NK-92 (cell line): ENCODE data around the gene SLC66A1.

Experiments used
- DNase-seq: peaks from one replicate; lab custom pipeline; 2025; ENCODE audit not compliant: unreplicated experiment; lab: John Stamatoyannopoulos, UW

SLC66A1 gene

DNA sequence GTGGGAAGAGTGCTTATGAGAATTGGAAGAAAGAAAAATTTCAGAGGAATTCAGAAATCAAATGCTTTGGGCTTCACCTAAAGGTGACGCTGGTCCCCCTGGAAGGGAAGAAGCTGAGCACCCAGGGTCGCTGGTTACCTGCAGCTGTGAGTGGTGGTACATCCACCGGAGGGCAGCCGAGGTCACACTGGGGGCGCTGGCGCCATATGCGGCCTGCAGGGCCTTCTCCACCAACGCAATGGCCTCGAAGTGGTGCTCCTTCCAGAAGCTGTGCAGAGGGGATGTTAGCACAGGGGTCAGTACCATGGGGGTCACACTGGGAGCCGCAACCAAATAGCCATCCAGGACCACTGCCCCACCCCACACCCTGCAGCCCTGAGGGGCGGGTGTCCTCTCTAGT lies 6.2 kb upstream of the SLC66A1 start:
- DNase-seq = no peak

DNA sequence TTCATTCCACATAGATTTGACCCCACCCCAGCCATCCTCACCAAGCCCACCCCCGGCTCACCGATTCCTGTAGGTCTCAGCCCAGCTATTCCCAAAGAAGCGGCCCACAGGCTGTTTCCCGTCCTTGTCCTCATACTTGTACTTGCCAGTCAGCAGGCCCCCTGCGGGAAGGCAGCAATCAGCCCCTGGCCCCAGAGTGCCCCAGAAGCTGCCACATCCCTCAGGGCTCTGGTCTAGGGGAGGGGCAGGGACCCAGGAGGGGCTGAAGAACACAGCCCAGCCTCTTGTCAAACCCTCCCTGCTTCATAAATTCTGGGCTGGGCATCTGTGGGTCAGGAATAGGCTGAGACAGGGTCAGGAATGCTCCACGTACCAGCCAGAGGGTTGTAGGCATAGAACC lies 5.2 kb upstream of the SLC66A1 start:
- no peak for DNase-seq

DNA sequence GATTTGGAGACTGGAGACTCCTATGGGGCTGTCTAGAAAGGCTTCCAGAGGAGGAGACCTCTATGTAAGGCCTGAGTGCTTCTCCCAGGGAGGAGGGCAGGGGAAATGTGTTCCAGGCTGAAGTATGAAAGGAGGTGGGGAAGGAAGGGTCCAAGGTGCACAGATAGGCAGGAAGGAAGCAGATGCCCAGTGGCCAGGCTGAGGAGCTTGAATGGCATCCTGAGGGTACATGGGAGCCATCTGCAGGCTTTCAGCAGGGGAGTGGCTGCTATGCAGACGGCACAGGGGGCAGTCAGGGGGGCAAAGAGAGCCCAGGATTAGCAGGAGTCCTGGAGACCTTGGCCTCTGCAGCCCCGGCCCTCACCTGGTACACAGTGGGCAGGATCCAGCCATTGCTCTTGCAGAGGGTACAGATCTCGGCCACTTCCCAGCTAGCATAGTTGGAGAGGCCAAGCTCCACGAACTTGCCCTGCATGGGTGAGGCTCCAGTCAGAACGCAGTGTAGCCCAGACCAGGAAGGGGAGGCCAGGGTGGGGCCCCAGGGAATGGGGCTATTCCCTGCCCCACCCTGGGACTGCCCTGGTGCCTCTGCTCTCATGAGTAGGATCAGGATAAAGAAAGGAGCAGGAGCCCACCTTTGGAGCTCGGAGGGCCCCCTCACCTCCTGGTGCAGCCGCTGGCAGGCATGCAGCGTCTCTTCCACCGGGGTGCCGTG lies 4.2 kb upstream of the SLC66A1 start:
- no peak for DNase-seq

DNA sequence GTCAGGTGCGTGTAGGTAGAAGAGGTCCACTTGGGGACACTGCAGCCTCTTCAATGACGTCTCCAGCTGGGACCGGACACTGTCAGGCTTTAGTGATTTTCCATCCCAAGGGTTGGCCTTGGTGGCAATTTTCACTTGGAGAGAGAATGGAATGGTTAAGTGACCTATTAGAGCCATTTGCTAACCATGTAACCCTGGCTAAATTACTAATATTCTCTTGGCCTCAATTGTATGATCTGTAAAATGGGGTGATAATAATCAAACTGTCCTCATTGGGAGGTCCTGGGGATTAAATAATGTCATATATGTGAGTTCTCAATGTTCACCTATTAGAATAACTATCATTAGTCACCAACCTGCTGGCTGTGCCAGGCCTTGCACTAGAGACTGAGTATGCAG lies 3.6 kb upstream of the SLC66A1 start:
- DNase-seq = no peak

DNA sequence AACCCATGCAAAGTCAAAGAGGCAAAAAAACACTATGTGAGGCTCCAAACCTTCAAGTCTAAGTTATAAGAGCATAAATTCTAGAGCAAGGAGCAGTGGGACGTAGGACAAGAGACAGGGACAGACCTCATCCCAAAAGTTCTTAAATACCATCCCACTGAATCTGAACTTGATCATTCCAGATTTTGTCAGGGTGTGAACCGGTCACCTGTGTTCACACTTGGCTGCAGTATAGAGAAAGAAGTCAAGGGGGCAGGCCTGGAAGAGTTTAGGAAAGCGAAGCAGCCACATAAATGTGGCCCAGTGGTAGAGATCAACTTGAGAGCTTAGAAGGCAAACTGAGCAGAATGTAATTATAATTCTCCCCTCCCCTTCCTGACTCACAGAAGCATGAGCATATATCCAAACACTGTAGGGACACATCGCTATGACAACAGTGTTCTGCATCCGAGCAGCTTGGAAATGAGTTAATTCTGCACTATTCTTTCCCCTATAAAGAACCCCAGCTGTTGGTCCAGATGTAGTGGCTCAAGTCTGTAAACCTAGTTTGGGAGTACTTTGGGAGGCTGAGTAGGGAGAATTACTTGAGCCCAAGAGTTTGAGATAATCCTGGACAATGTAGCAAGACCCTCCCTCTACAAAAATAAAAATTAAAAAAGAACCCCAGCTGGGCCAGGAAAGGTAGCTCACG lies 2.9 kb upstream of the SLC66A1 start:
- DNase-seq = no peak

DNA sequence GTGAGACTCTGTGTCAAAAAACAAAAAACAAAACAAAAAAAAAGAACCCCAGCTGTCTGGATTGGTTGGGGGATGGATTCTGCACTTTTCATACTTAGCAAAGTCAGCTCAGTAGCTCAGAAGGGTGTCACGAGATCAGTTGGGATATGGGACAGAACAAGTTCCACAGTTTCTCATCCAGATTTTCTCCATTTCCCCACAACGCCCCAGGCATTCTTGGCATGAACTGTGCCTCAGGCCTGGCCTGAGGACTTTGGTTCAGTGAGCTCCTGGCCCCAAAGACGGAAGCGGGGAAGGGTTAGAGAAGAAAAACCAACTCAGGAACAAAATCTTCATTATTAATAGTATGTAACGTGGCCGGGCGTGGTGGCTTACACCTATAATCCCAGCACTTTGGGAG lies 2.1 kb upstream of the SLC66A1 start:
- no peak for DNase-seq

DNA sequence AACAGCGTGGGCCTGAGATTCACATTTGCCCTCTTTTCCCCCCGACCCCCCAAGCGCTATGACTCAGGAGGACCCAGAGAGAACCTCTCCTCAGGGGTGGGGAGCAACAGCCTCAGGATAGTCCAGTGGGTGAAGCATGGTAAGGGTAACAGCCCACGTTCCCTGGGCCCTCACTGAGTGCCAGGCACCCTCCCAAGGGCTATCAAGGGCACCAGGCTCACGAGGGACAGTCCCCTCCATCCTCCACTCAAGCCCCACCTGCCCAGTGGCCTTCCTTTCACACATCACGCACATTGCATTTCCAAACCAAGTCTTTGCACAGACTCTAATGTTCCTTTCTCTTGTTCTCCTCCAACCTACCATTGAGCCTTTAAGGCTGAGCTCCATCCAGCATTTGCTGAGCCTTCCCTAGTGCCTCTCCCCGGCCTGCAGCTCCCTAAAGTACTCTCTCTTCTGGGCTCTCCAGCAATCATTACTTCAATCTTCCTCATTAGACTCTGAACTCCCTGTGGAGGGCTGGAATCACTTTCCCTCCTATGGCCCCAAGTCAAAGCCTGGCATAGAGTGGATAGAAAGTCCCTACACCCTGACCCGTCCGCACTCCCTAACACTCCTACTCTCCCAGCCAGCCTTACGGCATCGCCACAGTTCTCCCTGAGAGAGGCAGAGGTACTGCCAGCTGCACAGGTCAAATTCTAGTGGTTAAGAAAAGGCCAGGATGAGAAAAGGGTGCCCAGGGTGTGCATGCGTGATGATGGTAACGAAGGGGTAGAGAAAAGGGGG lies 1.2 kb upstream of the SLC66A1 start:
- no peak for DNase-seq

DNA sequence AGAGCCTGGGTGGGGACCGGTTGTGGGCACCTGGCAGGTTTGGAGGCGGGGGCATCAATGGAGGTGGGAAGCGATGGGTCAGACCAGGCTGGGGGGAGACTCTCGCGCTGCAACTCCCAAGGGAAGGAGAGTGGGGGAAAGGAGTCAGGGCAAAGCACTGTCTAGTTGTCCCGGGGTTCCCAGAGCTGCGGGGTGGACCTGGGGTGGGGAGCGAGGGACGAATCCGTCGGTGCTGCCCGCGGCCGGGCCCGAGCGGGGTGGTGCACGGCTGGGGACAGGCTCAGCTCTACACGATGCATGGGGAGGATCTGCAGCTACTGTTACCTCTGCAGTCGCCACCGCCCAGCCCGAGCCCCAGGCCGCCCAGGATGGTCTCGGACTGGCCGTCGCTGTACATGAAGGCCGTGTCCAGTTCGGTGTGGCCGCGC lies 609 bp upstream of the SLC66A1 start:
- DNase-seq = no peak

DNA sequence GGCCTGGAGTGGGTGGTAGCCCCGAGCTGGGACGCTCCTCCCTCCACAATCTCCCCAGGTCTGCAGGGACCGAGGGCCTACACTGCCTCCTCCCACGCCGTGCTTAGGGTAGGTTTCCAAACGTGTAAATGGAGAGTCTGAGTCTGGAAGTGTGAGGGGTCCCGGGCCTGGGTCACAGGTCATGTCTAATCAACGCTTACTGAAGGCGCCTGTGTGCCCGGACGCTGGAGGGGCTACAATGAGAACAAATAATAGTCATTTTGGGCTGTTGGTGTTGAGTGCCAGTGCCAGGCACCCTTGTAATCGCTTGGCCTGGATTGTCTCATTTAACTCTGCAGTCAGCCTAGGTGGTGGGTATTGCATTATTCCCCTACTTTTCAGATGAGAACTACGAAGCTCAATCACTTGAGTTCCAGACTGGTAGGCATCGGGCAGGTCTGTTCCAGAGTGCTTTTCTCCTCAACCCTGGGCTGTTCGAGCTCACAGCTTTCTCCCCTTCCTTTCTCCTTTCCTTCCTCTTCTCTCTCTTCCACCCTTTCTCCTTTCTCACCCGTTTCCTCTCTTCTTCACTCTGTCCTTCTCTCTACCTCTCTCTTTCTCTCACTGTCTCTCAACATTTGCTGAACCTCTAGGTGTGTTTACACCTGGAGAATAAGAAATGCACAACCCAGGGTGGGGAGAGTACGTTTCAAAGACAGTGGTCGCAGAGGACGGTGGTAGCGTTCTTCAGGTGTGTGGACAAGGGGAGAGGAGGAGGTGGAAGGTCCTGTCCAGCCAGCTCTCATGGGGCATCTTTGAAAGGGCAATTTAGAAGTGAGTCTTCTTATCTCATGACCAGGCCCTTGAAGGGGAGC lies 883 bp downstream of the SLC66A1 start:
- no peak for DNase-seq

DNA sequence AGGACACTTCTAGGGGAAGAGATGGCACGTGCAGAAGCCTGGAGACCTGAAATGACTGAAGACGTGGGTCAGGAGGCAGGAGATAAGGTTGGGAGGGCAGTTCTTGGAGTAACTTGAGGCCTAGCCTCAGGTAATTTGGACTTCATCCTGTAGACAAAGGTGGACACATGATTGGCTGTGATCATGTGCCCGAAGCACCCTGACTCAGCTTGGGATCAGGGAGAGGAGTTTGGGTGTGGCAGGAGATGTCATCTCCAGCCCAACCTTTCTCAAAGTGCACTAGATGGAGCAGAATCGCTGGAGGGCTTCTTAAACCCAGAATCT lies 1.5 kb downstream of the SLC66A1 start:
- no peak for DNase-seq

DNA sequence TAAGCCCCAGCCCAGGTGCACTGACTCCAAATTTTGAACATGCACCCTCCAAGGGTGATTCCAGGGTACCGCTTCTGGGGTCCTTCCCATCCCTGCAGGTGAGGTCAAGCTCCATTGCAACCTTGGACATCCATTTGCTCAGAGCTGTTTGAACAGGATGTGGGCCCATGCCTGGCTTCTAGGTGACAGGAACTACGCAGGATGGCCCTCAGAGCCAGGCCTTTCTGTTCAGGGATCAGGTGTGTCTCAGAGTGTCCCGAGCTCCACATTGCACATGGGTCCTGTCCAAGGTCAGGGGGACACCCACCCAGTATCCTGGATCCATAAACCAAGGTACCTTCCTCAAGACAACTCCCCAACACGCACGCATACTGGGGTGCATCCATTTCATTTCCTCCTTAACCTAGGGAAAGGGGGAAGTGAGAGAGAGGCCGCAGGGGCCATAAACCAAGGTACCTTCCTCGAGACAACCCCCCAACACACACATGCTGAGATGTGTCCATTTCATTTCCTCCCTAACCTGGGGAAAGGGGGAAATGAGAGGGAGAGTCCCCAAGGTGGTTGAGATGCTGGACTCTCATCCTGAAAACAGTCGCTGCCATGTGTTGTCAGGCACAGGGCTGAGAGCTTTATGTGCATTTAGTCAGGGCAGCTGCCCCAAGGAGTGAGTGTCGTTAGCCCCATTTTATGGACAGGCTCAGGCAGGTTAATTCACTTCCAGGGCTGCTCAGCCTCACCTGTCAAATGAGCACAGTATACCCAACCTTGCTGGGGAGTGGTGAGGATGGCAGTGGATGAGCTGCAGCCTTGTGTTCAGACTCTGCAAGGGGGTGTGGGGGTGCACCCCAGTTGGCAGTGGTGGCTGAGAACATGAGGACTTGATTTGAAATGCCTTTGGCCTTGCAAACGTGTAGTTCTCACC lies 2.1 kb downstream of the SLC66A1 start:
- DNase-seq = no peak

DNA sequence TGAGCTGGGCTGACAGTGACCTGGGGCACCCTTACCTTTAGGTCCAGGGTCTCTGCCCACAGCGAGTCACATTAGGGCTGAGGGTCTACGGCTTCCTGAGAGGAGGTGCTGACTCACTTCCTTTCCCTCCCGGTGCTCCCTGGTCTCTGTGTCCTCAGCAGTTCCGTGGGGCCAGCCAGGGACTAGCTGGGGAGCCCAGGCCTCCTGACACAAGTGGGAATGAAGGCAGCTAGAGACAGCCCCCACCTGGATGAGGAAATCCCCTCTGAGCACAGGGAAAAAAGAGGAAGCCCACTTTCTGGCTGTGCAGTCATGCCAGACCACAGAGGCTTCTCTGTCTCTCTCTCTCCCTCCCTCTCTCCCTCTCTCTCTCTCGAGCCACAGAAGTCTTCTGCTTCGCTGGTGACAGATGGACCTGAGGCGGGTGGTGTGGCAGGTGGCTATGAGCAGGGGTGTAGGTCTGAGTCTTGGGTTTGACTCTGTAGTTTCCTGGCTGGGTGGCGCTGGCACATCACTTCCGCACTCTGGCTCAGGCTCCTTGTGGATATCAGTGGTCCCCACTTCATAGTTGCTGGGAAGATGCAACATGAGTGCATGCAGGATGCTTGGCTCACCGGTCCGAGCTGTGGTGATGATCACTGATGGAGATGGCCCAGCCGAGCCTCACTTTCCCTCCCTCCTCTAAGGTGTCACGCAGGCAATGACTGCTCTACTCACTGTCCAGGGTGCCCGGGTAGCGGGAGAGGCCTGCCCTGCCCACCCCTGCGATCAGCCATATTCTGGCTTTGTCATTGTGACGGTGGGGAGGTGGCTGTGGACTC lies 3.5 kb downstream of the SLC66A1 start:
- no peak for DNase-seq

DNA sequence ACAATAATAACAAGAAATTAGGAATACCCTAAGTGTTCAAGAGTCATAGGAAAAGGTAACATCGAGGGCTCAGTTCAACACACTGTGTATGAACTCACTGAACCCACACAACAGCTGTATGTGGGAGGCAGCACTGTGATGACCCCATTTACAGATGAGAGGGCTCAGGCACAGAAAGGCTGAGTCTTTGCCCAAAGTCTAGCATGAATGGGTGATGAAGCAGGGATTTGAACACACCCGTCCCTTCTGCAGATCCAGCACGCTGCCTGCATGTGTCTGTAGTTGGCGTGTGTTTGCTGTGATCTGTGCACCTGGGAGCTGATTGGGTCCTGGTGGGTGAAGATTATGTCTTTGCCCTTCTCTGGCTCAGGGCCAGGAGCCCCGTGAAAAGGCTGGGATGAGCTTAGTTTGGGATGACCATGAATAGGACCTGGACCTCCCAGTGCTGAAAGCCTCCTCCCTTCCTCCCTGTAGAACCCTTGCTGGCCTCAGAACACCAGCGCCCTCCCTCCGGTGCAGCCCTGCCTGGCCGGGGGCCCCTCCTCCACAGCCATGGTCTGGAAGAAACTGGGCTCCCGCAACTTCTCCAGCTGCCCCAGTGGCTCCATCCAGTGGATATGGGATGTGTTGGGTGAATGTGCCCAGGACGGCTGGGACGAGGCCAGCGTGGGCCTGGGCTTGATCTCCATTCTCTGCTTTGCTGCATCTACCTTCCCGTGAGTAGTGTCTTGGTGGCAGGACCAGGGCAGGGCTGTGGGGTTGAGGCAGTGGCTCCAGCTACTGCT lies 5.2 kb downstream of the SLC66A1 start:
- DNase-seq = no peak

DNA sequence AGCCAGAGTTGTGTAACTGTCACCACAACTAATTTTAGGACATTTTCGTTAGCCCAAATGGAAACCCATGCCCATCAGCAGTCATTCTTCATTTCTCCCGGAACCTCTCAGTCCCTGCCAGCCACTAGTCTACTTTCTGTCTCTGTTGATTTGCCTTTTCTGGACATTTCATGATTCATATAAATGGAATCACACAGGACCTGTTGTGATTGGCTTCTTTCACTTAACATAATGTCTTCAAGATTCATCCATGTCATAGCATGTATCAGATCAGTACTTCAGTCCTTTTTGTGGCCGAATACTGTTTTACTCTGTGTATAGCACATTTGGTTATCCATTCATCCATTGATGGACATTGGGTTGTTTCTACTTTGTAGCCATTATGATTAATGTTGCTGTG lies 7.1 kb downstream of the SLC66A1 start:
- no peak for DNase-seq

DNA sequence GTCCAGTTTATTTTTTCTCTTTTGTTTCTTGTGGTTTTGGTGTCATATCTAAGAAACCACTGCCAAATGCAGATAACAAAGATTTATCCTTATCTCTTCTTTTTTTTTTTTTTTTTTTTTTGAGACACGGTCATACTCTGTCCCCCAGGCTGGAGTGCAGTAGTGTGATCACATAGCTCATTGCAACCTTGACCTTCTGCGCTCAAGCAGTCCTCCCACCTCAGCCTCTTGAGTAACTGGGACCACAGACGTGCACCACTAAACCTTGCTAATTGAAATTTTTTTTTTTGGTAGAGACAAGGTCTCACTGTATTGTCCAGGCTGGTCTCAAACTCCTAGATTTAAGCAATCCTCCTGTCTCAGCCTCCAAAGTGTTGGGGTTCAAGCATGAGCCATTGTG lies 8.9 kb downstream of the SLC66A1 start:
- no peak for DNase-seq

DNA sequence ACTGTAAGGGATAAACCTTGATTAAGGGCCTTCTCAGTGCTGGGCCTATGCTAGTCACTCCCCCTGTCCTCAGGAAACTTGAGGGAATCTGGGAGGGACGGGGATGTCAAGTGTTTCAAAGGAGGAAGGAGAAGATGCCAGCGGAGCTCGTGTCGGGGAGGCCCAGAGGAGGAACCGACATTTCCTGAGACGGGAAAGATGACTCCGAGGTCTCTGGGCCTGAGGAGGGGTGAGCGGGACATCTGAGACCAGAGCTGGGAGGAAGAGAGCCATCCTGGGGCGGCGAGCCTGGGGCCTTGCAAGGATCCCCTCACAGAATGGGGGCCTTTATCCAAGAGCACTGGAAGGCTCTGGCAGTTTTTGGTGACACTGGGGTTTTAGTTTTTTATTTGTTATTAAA lies 10.4 kb downstream of the SLC66A1 start:
- no peak for DNase-seq

DNA sequence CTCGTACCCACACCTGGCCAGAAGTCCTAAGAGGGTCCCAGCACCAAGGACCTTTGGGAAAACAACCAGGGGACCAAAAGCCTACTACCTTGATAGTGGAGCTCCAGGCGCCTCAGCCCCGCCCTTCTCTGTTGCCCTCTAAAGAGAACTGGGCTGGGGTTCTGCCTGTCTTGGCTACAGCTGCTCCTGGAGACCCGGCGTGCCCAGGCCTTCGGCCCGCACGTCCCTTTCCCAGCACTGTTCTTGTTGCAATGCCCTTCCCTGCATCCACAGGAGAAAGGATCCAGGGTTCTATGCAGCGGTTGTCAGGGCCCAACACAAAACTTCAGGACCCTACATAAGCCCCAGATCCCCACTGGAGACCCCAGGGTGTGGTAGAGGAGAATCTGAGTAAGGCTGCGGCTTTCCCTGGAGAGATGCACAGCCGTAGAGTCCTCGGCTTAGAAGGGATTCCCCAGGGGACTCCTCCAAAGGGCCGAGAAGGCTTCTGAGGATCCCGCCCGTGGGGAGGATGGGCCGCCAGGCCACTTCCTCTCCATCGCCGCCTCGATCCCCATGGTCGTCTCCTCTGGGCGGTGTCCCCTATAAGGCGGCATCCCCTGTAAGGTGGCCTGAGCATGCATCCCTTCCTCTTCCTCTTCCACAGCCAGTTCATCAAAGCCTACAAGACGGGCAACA lies 12.0 kb downstream of the SLC66A1 start:
- DNase-seq = no peak

DNA sequence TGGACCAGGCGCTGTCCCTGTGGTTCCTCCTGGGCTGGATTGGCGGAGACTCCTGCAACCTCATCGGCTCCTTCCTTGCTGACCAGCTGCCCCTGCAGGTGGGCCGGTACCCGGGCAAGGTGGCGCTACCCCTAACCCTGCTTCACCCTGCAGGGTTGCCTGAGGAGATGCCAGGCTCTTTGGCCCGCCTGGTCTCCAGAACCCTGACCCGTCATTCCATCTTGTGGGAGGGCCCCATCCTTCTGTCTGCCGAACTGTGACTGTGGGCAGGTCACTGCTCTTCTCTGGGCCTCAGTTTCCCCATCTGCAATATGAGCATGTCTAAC lies 12.5 kb downstream of the SLC66A1 start:
- no peak for DNase-seq
